ENCODE measurements around the gene TGM2. TPM values are rescaled to one million over a fixed set of nuclear protein-coding genes. Genes with fewer than 3 reads are reported as not detected.

Gene TGM2
- total RNA-seq, 1 donor = 0.73 TPM

DNA sequence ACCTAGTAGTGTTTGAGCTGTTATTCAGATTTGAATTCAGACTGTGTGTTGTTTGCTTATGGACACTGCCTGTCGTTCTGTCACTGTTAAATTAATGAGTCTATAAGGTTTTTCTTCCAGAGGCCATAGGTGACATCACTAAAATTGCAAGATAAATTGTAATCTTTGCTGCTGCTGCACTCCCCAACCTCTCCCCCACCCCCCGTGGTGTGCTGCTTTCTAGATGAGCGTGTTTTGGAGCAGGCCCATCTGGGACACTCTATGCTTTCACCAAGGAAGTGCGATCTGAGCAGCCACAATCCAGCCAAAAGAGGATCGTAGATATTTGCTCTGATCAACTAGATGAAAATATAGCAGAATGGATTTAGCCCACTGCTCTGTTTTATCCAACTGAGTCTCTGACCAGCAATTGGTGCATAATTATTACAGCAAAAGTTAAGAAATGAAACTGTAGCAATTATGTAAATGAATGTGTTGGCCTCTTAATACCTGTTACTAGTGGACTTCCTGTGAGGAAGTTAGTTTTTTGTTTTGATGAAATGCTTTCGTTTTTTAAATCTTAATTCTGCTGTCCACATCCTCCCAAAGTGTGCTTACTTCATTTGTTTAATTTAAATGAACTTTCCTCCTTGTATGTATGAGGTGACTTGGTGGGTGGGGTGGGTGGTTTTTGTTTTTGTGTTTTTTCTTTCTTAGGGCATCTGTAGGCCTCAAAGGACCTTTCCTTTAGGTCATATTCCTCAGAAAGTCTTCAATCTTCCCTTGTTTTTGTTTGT is 73.4 kb downstream of the TGM2 start:
- Histone ChIP-seq H3K9me3 (ENCODE audit: low read depth, low read length) (no peaks in the 10 kb centered on the region), H3K27me3 (ENCODE audit: insufficient read depth, low read length) (no peaks in the 10 kb centered on the region), H3K4me3 (ENCODE audit: low read length) (no peak overlapping the region), H3K4me1 (ENCODE audit: insufficient read depth, low read length) (peaks cover 54% of the 10 kb centered on the region)

DNA sequence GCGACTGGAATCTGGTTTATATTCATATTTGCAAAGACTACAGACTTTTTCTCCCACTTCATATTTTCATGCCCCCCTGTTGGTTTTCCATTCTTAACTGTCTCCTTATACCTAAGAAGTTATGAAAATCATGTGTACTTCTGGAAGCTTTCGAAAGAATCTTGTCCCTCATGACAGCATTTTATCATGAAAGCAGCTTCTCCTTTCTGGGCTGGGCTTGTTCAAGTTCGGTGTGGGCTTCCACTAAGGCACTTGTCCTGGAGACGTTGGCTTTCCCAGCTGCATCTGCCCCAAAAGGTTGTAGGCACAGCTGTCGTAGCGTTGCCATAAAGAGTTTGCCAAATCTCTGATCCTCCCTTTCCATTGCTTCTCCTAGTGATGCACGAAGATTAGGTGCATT is 75.0 kb downstream of the TGM2 start:
- Histone ChIP-seq H3K27me3 (ENCODE audit: insufficient read depth, low read length) (no peaks in the 10 kb centered on the region), H3K4me1 (ENCODE audit: insufficient read depth, low read length) (peaks cover 39% of the 10 kb centered on the region), H3K9me3 (ENCODE audit: low read depth, low read length) (no peaks in the 10 kb centered on the region), H3K4me3 (ENCODE audit: low read length) (no peak overlapping the region)

DNA sequence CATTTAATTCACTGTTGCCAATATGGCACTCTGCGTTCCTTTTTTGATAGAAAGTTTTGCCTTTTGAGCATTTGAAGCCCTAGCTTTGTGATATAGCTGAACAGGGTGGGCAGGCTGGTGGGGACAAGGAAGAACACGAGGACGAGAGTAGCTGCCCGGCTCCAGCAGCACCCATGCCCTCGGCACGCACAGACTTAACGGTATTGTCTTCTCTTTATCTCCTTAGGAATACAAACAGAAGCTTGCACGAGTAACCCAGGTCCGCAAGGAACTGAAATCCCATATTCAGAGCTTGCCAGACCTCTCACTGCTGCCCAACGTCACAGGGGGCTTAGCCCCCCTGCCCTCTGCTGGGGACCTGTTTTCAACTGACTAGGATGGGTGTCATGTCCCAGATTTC is 75.6 kb downstream of the TGM2 start:
- Histone ChIP-seq H3K27me3 (ENCODE audit: insufficient read depth, low read length) (no peaks in the 10 kb centered on the region), H3K4me1 (ENCODE audit: insufficient read depth, low read length) (peaks cover 34% of the 10 kb centered on the region), H3K4me3 (ENCODE audit: low read length) (no peak overlapping the region), H3K9me3 (ENCODE audit: low read depth, low read length) (no peaks in the 10 kb centered on the region)

DNA sequence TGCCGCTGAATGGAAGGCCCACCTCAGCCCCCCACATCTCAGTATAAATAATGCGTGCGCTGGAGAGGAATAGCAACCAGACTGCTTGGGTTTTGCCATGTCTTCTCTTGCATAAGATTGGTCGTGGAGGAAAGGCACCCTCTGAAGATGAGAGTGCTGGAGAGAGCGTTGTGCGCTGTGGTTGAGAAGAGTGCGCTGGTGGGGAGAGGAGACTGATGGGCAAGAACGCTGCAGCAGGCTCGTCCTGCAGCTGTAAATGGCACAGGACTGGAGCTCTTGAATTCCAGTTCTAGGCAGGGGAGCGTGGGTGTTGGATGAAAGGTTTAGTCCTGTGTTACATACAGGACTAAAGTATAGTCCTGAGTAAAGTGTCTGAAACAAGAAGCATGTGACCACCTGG is 80.0 kb downstream of the TGM2 start:
- Histone ChIP-seq H3K27me3 (ENCODE audit: insufficient read depth, low read length) (no peaks in the 10 kb centered on the region), H3K4me1 (ENCODE audit: insufficient read depth, low read length) (no peaks in the 10 kb centered on the region), H3K4me3 (ENCODE audit: low read length) (no peak overlapping the region), H3K9me3 (ENCODE audit: low read depth, low read length) (no peaks in the 10 kb centered on the region)

DNA sequence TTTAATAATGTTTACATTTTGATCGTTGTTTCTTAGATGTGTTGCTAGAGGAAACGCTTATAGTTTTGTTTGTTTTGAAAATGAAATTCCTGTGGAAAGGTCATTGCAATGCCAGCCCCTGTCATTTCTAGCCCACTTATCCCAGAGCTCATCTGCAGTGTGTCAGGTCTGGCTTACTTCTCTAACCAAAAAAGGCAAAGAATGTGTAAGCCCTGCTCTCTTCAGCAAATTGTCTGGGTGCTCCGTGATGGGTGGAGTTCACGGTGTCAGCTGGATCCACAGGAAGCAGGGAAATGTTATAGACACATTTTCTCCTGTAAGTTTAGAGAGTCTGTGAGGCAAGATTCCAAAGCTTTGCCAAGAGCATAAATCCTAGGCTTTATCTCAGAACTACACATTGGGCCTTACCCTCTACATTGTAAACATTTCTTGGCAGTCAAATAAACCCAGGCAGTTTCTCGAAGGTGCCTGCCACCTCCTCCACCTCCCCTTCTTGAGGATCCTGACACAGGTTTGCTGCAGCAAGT is 80.6 kb downstream of the TGM2 start:
- no peaks in the 10 kb centered on the region for H3K9me3 ChIP-seq (ENCODE audit: low read depth, low read length)
- H3K4me1 ChIP-seq (ENCODE audit: insufficient read depth, low read length) = no peaks in the 10 kb centered on the region
- no peak overlapping the region for H3K4me3 ChIP-seq (ENCODE audit: low read length)
- H3K27me3 ChIP-seq (ENCODE audit: insufficient read depth, low read length) = no peaks in the 10 kb centered on the region

DNA sequence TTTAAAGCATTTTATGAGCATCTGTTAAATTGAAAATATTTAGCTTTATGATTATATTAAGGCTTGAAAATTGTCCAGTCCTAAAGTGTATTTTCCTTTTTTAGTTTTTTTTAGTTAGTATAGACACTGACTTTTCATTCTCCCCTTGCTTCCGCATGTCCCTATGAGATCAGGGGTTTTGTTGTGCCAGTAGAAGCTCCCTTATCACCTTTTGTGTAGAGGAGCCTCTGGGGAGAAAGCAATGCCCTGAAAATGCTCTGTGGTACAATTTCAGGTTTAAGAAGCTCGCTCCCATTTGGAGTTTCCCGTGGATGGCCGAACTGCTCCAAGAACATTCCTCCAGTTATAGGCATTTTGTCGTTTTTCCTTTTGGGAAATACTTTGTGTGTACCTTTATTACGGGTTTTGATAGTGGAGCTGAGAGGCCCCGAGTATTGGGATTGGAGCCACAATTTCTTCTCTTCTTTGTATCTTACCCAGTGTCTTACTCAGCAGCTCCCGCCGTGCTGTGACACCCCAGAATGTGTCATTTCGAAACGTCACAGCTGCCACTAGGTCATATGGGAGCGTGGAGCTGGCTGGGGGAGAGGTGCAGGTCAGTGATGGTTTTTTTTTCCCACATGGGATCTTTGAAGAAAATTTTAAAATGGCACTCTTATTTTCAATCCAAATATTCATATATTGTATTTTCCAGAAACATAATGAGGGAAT is 81.6 kb downstream of the TGM2 start:
- Histone ChIP-seq H3K9me3 (ENCODE audit: low read depth, low read length) (no peaks in the 10 kb centered on the region), H3K4me3 (ENCODE audit: low read length) (no peak overlapping the region), H3K4me1 (ENCODE audit: insufficient read depth, low read length) (no peaks in the 10 kb centered on the region), H3K27me3 (ENCODE audit: insufficient read depth, low read length) (no peaks in the 10 kb centered on the region)

DNA sequence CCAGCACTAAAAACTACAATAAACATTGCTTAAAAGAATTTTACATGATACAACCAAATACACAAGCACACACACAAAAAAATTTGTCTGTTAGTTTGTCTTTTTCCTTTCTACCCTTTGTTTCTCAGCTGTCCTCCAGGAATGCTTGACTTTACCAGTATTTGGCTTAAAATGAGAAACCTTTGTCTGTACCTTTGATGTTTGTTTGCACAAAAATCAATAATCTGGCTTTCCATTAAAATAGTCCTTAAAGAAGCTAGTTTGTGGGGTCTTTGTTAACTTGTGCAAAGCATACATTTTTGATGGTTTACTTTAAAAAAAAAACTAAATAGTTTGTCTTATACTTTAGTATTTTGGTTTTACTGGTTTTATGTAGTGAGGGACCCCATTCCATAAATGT is 82.2 kb downstream of the TGM2 start:
- H3K4me3 ChIP-seq (ENCODE audit: low read length) = no peak overlapping the region
- H3K27me3 ChIP-seq (ENCODE audit: insufficient read depth, low read length) = no peaks in the 10 kb centered on the region
- no peaks in the 10 kb centered on the region for H3K9me3 ChIP-seq (ENCODE audit: low read depth, low read length)
- no peaks in the 10 kb centered on the region for H3K4me1 ChIP-seq (ENCODE audit: insufficient read depth, low read length)

DNA sequence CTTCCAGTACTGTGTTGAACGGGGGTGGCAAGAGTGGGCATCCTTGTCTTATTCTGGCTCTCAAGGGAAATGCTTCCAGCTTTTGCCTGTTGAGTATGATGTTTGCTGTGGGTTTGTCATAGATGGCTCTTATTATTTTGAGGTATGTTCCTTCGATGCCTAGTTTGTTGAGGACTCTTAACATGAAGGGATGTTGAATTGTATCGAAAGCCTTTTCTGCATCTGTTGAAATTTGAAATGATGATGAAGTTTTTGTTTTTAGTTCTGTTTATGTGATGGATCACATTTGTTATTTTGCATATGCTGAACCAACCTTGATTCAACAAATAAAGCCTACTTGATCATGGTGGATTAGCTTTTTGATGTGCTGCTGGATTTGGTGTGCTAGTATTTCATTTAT is 83.5 kb downstream of the TGM2 start:
- H3K4me3 ChIP-seq (ENCODE audit: low read length) = no peak overlapping the region
- no peaks in the 10 kb centered on the region for H3K4me1 ChIP-seq (ENCODE audit: insufficient read depth, low read length)
- H3K9me3 ChIP-seq (ENCODE audit: low read depth, low read length) = no peaks in the 10 kb centered on the region
- H3K27me3 ChIP-seq (ENCODE audit: insufficient read depth, low read length) = no peaks in the 10 kb centered on the region

DNA sequence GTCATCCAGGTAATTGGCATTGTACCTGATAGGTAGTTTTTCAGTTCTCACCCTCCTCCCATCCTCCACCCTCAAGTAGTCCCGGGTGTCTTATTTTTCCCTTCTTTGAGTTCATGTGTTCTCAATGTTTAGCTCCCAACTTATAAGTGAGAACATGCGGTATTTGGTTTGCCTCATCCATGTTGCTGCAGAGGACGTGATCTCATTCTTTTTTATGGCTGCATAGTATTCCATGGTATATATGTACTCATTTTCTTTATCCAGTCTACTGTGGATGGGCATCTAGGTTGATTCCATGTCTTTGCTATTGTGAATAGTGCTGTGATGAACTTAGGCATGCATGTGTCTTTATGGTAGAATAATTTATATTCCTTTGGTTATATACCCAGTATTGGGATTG is 85.7 kb downstream of the TGM2 start:
- Histone ChIP-seq H3K4me3 (ENCODE audit: low read length) (no peak overlapping the region), H3K9me3 (ENCODE audit: low read depth, low read length) (no peaks in the 10 kb centered on the region), H3K27me3 (ENCODE audit: insufficient read depth, low read length) (no peaks in the 10 kb centered on the region), H3K4me1 (ENCODE audit: insufficient read depth, low read length) (no peaks in the 10 kb centered on the region)

DNA sequence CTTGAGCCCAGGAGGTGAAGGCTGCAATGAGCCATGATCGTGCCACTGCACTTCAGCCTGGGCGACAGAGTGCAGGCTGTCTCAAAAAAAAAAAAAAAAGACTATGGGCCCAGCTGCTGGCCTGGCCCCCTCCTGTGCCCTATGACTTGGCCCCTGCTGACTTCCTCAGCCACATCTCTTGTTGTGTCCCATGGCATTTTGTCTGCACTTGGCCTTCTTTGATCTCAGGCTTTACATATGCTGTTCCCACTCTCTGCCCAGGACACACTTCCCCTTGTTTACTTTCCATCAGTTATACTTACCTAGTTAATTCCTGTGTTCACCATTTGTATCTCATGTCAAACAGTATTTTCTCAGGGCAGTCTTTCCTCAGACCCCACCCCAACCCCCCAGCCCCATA is 87.0 kb downstream of the TGM2 start:
- H3K27me3 ChIP-seq (ENCODE audit: insufficient read depth, low read length) = no peaks in the 10 kb centered on the region
- no peaks in the 10 kb centered on the region for H3K4me1 ChIP-seq (ENCODE audit: insufficient read depth, low read length)
- no peaks in the 10 kb centered on the region for H3K9me3 ChIP-seq (ENCODE audit: low read depth, low read length)
- no peak overlapping the region for H3K4me3 ChIP-seq (ENCODE audit: low read length)

Other genes starting within 250 kb of the TGM2 start
- 14.3 TPM for gene TTI1, start 131.8 kb downstream of the TGM2 start, total RNA-seq
- 69.2 TPM for gene RPRD1B, start 131.5 kb downstream of the TGM2 start, total RNA-seq
- 0.10 TPM for gene KIAA1755, start 95.5 kb upstream of the TGM2 start, total RNA-seq
- gene BPI, start 138.9 kb upstream of the TGM2 start, total RNA-seq = 5.5 TPM
- gene LBP, start 181.2 kb upstream of the TGM2 start, total RNA-seq = not detected

All from mononuclear cell (primary cell).